Measurements from ENCODE around the gene WDR62. TPM values are rescaled to one million over a fixed set of nuclear protein-coding genes. Genes with fewer than 3 reads are reported as not detected.

Gene WDR62
- total and polyA plus RNA-seq, 2 donors, result 2.4 to 4.6 TPM

GRCh38 chr19:36140304-36141038 lies 85.8 kb downstream of the WDR62 start:
- DNase-seq (ENCODE audit: low read depth in 6 of 9, low spot score in 9 of 9), result peak in 8 of 9 donors; percentile 19 to 70 (median 38)
- no peaks in the 10 kb centered on the region for H3K9me3 ChIP-seq (ENCODE audit: control insufficient read depth in 2 of 2, insufficient read depth in 1 of 2, low read length in 1 of 2)
- peak overlapping the region; percentile 87 to 95 for H3K27ac ChIP-seq (ENCODE audit: low read depth in 1 of 2, low read length in 1 of 2)
- H3K27me3 ChIP-seq (ENCODE audit: control insufficient read depth in 2 of 2, insufficient read depth in 1 of 2, low read length in 1 of 2), result no peaks in the 10 kb centered on the region
- whole genome bisulfite sequencing, result under 1% methylated on average over 31 of the region's 31 CpGs
- H3K36me3 ChIP-seq (ENCODE audit: control insufficient read depth in 2 of 2, insufficient read depth in 2 of 2, low read length in 1 of 2), result peaks cover 20 to 21% of the 10 kb centered on the region in 2 donors
- peaks cover 7 to 9% of the 10 kb centered on the region in 2 donors for H3K4me1 ChIP-seq (ENCODE audit: control insufficient read depth in 2 of 2, insufficient read depth in 2 of 2, low read length in 2 of 2)
- H3K4me3 ChIP-seq (ENCODE audit: low read length in 2 of 2), result peak overlapping the region; percentile 93 to 95

DNA sequence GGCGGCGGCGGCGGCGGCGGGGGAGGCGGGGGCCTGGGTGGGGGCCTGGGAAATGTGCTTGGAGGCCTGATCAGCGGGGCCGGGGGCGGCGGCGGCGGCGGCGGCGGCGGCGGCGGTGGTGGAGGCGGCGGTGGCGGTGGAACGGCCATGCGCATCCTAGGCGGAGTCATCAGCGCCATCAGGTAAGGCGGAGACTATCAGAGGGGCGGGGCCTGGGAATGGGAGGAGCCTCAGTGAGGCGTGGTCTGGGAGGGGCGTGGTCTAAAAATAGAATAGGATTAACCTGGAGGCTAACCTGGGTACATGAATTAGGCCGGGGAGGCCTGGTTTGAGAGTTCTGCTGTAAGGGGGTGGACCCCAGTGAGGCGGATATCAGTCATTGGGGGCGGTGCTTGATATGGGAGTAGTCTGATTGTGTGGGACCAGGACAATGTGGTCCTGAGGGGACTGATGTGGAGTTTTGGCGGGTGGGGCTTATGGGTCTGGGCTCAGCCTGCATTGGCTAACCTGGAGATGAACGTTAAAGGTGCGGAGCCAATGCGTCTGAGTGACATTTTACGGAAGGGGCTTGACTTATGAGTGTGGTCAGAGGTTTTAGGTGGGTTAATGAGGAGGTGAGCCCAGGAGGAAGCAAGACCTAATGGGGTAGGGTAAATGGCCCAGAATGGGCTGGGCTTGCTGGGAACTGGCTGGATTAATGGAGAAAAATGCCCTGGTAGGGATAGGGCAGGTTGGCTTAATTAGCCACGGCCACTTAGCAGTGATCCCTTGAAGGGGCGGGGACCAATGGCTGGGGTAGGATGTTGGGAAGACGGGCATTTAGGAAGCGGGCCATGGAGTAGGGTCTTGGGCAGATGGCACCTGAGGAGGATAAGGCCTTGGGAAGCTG lies 86.6 kb downstream of the WDR62 start:
- H3K27ac ChIP-seq (ENCODE audit: low read depth in 1 of 2, low read length in 1 of 2), result peak overlapping the region in 1 of 2 donors; percentile 95
- peaks cover 7 to 9% of the 10 kb centered on the region in 2 donors for H3K4me1 ChIP-seq (ENCODE audit: control insufficient read depth in 2 of 2, insufficient read depth in 2 of 2, low read length in 2 of 2)
- no peaks in the 10 kb centered on the region for H3K9me3 ChIP-seq (ENCODE audit: control insufficient read depth in 2 of 2, insufficient read depth in 1 of 2, low read length in 1 of 2)
- no peaks in the 10 kb centered on the region for H3K27me3 ChIP-seq (ENCODE audit: control insufficient read depth in 2 of 2, insufficient read depth in 1 of 2, low read length in 1 of 2)
- peak; percentile 59 to 89 (median 67) for DNase-seq (ENCODE audit: low read depth in 6 of 9, low spot score in 9 of 9)
- H3K4me3 ChIP-seq (ENCODE audit: low read length in 2 of 2), result peak overlapping the region; percentile 93 to 95
- 26% methylated on average over 42 of the region's 42 CpGs for WGBS
- H3K36me3 ChIP-seq (ENCODE audit: control insufficient read depth in 2 of 2, insufficient read depth in 2 of 2, low read length in 1 of 2), result peaks cover 28% of the 10 kb centered on the region in 2 donors

DNA sequence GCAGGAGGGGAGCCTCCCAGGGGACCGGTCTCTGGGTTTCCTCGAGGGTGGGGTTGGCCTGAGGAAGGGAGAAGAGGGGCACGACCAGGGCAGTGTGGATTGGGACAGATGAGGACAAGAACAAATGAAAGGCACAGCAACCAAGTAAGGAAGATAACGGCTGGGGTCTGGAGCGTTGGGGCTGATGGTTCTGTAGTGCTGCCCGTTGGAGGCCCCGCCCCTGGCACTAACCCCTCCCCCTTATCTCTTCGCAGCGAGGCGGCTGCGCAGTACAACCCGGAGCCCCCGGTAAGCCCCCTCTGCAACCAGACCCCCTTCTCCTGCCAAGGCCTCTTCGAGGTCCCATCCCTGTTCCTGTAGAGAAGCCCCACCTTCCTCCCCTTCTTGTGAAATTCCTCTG lies 87.3 kb downstream of the WDR62 start:
- H3K4me1 ChIP-seq (ENCODE audit: control insufficient read depth in 2 of 2, insufficient read depth in 2 of 2, low read length in 2 of 2), result peaks cover 7 to 9% of the 10 kb centered on the region in 2 donors
- H3K36me3 ChIP-seq (ENCODE audit: control insufficient read depth in 2 of 2, insufficient read depth in 2 of 2, low read length in 1 of 2), result peaks cover 30 to 33% of the 10 kb centered on the region in 2 donors
- no peak overlapping the region for H3K27ac ChIP-seq (ENCODE audit: low read depth in 1 of 2, low read length in 1 of 2)
- H3K27me3 ChIP-seq (ENCODE audit: control insufficient read depth in 2 of 2, insufficient read depth in 1 of 2, low read length in 1 of 2), result no peaks in the 10 kb centered on the region
- no peak overlapping the region for H3K4me3 ChIP-seq (ENCODE audit: low read length in 2 of 2)
- 97% methylated on average over 14 of the region's 14 CpGs for WGBS
- DNase-seq (ENCODE audit: low read depth in 6 of 9, low spot score in 9 of 9), result no peak
- H3K9me3 ChIP-seq (ENCODE audit: control insufficient read depth in 2 of 2, insufficient read depth in 1 of 2, low read length in 1 of 2), result no peaks in the 10 kb centered on the region

GRCh38 chr19:36142496-36142895 lies 87.8 kb downstream of the WDR62 start:
- WGBS, result 98% methylated on average over 9 of the region's 9 CpGs
- H3K27ac ChIP-seq (ENCODE audit: low read depth in 1 of 2, low read length in 1 of 2), result no peak overlapping the region
- H3K36me3 ChIP-seq (ENCODE audit: control insufficient read depth in 2 of 2, insufficient read depth in 2 of 2, low read length in 1 of 2), result peaks cover 33 to 37% of the 10 kb centered on the region in 2 donors

DNA sequence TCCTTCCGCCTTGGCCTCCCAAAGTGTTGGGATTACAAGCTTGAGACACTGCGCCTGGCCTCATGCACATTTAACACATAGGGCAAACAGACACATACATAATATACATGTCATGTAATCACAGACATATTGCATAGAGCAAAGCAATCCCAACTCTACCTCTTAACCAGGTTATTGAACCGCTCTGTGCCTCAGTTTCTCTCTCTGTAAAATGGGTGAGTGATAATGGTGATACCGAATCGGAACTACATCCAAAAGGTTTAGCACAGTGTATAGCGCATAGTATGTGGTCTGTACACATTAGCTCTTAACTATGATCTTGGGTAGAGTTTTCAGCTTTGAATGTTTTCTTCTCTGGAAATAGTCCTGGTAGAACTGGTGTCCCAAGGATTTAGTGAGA lies 89.9 kb downstream of the WDR62 start:
- peaks cover 2 to 5% of the 10 kb centered on the region in 2 donors for H3K4me1 ChIP-seq (ENCODE audit: control insufficient read depth in 2 of 2, insufficient read depth in 2 of 2, low read length in 2 of 2)
- no peak for DNase-seq (ENCODE audit: low read depth in 6 of 9, low spot score in 9 of 9)
- H3K27ac ChIP-seq (ENCODE audit: low read depth in 1 of 2, low read length in 1 of 2), result no peak overlapping the region
- H3K4me3 ChIP-seq (ENCODE audit: low read length in 2 of 2), result no peak overlapping the region
- H3K27me3 ChIP-seq (ENCODE audit: control insufficient read depth in 2 of 2, insufficient read depth in 1 of 2, low read length in 1 of 2), result no peaks in the 10 kb centered on the region
- 99% methylated on average over 6 of the region's 6 CpGs for WGBS
- no peaks in the 10 kb centered on the region for H3K9me3 ChIP-seq (ENCODE audit: control insufficient read depth in 2 of 2, insufficient read depth in 1 of 2, low read length in 1 of 2)
- peaks cover 42 to 53% of the 10 kb centered on the region in 2 donors for H3K36me3 ChIP-seq (ENCODE audit: control insufficient read depth in 2 of 2, insufficient read depth in 2 of 2, low read length in 1 of 2)

More at GRCh38 chr19:36142496-36142895, 87.8 kb downstream of the WDR62 start:
- no peak for DNase-seq (ENCODE audit: low read depth in 6 of 9, low spot score in 9 of 9)
- Histone ChIP-seq H3K27me3 (ENCODE audit: control insufficient read depth in 2 of 2, insufficient read depth in 1 of 2, low read length in 1 of 2) (no peaks in the 10 kb centered on the region), H3K4me1 (ENCODE audit: control insufficient read depth in 2 of 2, insufficient read depth in 2 of 2, low read length in 2 of 2) (peaks cover 7 to 9% of the 10 kb centered on the region in 2 donors), H3K4me3 (ENCODE audit: low read length in 2 of 2) (no peak overlapping the region), H3K9me3 (ENCODE audit: control insufficient read depth in 2 of 2, insufficient read depth in 1 of 2, low read length in 1 of 2) (no peaks in the 10 kb centered on the region)

GRCh38 chr19:36149673-36150406 lies 95.1 kb downstream of the WDR62 start:
- no peak overlapping the region for H3K27ac ChIP-seq (ENCODE audit: low read depth in 1 of 2, low read length in 1 of 2)
- H3K4me1 ChIP-seq (ENCODE audit: control insufficient read depth in 2 of 2, insufficient read depth in 2 of 2, low read length in 2 of 2), result no peaks in the 10 kb centered on the region
- WGBS, result 96% methylated on average over 13 of the region's 13 CpGs
- peaks cover 37 to 51% of the 10 kb centered on the region in 2 donors for H3K36me3 ChIP-seq (ENCODE audit: control insufficient read depth in 2 of 2, insufficient read depth in 2 of 2, low read length in 1 of 2)
- no peaks in the 10 kb centered on the region for H3K9me3 ChIP-seq (ENCODE audit: control insufficient read depth in 2 of 2, insufficient read depth in 1 of 2, low read length in 1 of 2)
- DNase-seq (ENCODE audit: low read depth in 6 of 9, low spot score in 9 of 9), result no peak
- no peaks in the 10 kb centered on the region for H3K27me3 ChIP-seq (ENCODE audit: control insufficient read depth in 2 of 2, insufficient read depth in 1 of 2, low read length in 1 of 2)
- H3K4me3 ChIP-seq (ENCODE audit: low read length in 2 of 2), result no peak overlapping the region

DNA sequence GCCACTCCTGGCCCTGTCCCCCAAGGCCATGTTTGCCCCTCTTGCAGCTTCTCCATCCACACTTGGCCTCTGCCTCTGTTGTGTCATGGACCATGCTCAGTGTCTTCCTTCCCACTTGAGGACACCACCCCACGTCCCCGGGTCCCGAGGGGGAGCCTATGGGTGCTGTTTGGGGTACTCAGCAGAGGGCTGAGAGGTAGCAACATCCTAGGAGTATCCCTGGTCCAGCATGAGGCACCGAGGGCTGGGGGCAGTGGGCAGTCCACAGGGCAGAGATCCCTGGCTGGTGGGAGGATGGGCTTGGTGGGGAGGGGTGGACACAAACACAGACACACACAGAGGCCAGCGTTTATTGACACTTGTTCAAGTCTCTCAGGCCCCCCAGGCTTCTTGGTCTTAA lies 95.9 kb downstream of the WDR62 start:
- 91% methylated on average over 5 of the region's 5 CpGs for WGBS
- H3K27me3 ChIP-seq (ENCODE audit: control insufficient read depth in 2 of 2, insufficient read depth in 1 of 2, low read length in 1 of 2), result no peaks in the 10 kb centered on the region
- H3K4me3 ChIP-seq (ENCODE audit: low read length in 2 of 2), result no peak overlapping the region
- DNase-seq (ENCODE audit: low read depth in 6 of 9, low spot score in 9 of 9), result no peak
- no peaks in the 10 kb centered on the region for H3K9me3 ChIP-seq (ENCODE audit: control insufficient read depth in 2 of 2, insufficient read depth in 1 of 2, low read length in 1 of 2)
- peak overlapping the region; percentile 15 to 26 for H3K27ac ChIP-seq (ENCODE audit: low read depth in 1 of 2, low read length in 1 of 2)
- H3K36me3 ChIP-seq (ENCODE audit: control insufficient read depth in 2 of 2, insufficient read depth in 2 of 2, low read length in 1 of 2), result peaks cover 30 to 50% of the 10 kb centered on the region in 2 donors
- H3K4me1 ChIP-seq (ENCODE audit: control insufficient read depth in 2 of 2, insufficient read depth in 2 of 2, low read length in 2 of 2), result no peaks in the 10 kb centered on the region

DNA sequence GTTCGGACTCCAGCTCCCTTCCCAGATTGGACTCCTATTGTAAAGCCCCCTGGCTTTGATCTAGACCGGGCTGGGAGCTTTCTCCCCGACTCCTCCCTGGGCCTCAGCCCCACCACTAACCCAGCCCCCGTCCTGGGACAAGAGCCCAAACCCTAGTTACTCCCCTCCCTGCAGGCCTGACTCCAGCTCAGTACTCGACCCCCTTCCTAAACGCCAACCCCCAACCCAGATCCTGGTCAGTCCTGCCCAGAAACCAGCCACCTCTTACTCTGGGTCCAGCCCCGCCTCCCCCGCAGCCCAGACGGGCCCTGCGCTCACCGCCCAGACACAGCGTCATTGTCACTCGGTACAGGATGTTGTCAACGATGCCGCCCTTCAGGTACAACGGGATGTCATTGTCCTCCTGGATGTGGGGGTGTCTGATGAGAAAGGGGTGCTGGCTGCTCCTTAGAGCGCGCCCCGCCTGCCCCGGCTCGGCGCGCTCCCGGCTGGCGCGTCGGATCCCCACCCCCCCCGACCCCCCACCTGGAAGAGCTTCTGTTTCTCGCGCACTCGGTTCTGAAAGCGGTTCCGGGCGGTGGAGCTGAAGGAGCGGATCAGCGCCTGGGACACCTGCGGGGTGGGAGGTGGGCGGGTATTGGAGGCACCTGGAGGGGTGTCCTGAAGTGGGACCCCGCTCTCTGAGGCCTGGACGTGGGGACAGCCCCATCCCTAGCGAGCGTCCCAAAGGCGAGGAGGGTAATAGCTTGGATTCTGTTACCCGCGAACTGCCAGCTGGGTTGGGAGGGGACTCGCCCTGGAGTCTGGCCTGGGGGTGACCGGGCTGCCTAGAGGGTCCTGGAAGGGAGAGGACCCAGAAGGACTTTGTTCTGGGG lies 96.7 kb downstream of the WDR62 start:
- peak overlapping the region; percentile 64 to 72 for H3K27ac ChIP-seq (ENCODE audit: low read depth in 1 of 2, low read length in 1 of 2)
- no peaks in the 10 kb centered on the region for H3K27me3 ChIP-seq (ENCODE audit: control insufficient read depth in 2 of 2, insufficient read depth in 1 of 2, low read length in 1 of 2)
- WGBS, result 92% methylated on average over 47 of the region's 47 CpGs
- H3K36me3 ChIP-seq (ENCODE audit: control insufficient read depth in 2 of 2, insufficient read depth in 2 of 2, low read length in 1 of 2), result peaks cover 25 to 42% of the 10 kb centered on the region in 2 donors
- H3K4me3 ChIP-seq (ENCODE audit: low read length in 2 of 2), result peak overlapping the region; percentile 25 to 30
- H3K4me1 ChIP-seq (ENCODE audit: control insufficient read depth in 2 of 2, insufficient read depth in 2 of 2, low read length in 2 of 2), result no peaks in the 10 kb centered on the region
- H3K9me3 ChIP-seq (ENCODE audit: control insufficient read depth in 2 of 2, insufficient read depth in 1 of 2, low read length in 1 of 2), result no peaks in the 10 kb centered on the region
- DNase-seq (ENCODE audit: low read depth in 6 of 9, low spot score in 9 of 9), result no peak

All from thymus (tissue), 11 donors.